Vagina (tissue), 2 donors: Measurements from ENCODE around the gene BLNK. TPM values are rescaled to one million over a fixed set of nuclear protein-coding genes. Genes with fewer than 3 reads are reported as not detected.

ENCODE experiments used
- DNase-seq, 2 donors: peaks; one replicate each; pipeline ENCODE4 v3.0.0-alpha.2; 2017; ENCODE audit errors: extremely low spot score in 2 of 2
- H3K27ac ChIP-seq: fragments of 200-600 bp; sonication (generic); one replicate; pipeline ENCODE4 v1.5.1; 2019
- H3K27me3 ChIP-seq: fragments of 200-600 bp; sonication (generic); one replicate; pipeline ENCODE4 v1.5.1; 2019
- H3K36me3 ChIP-seq, 2 donors: fragments of 200-600 bp; sonication (generic); one replicate each; pipeline ENCODE4 v1.5.1; 2017 to 2019
- H3K4me1 ChIP-seq: fragments of 200-600 bp; sonication (generic); one replicate; pipeline ENCODE4 v1.5.1; 2019
- H3K4me3 ChIP-seq, 2 donors: fragments of 200-600 bp; sonication (generic); 1 replicate in 1 of 2; 2 replicates in 1 of 2; pipeline ENCODE4 v1.5.1; 2016 to 2019
- H3K9me3 ChIP-seq: fragments of 200-600 bp; sonication (generic); one replicate; pipeline ENCODE4 v1.5.1; 2019
- CTCF ChIP-seq, 3 experiments: fragments of 450-650 bp in 2 of 3; fragments of 200-600 bp in 1 of 3; sonication (generic) in 1 of 3; IDR thresholded peaks; one replicate each; pipeline ENCODE4 v1.5.1; 2017 to 2019; ENCODE audit warnings: antibody characterized with exemption in 3 of 3, mild to moderate bottlenecking in 2 of 3, moderate library complexity in 2 of 3
- POLR2A ChIP-seq, 2 donors: fragments of 450-650 bp; IDR thresholded peaks; one replicate each; pipeline ENCODE4 v1.6.1; 2017; ENCODE audit warnings: antibody characterized with exemption in 2 of 2, mild to moderate bottlenecking in 2 of 2, moderate library complexity in 2 of 2
- POLR2AphosphoS5 ChIP-seq, 2 donors: sonication (generic); formaldehyde crosslinking; IDR thresholded peaks; one replicate each; pipeline ENCODE4 v1.9.0; 2017; ENCODE audit warnings: antibody characterized with exemption in 2 of 2, mild to moderate bottlenecking in 2 of 2, low read depth in 1 of 2; ENCODE audit not compliant: insufficient read depth in 1 of 2
- intact Hi-C: fragments of 100-400 bp; cut with DNase I; formaldehyde crosslinking; loops from one replicate; pipeline ENCODE4 v1.15.1; 2023
- total RNA-seq: library from RNA; depleted of rRNA; stranded (reverse); fragments of >200 nt; gene quantifications from one replicate; pipeline ENCODE4 v1.2.3, GENCODE V29; 2016

BLNK gene
- total RNA-seq, 1 donor from 2014 or later: 8.8 TPM

GRCh38 chr10:96252730-96253129 is 18.6 kb downstream of the BLNK start:
- Histone ChIP-seq H3K36me3 (no peaks in the 10 kb centered on the region), H3K4me1 (no peaks in the 10 kb centered on the region), H3K9me3 (no peaks in the 10 kb centered on the region), H3K27me3 (no peaks in the 10 kb centered on the region), H3K27ac (no peak overlapping the region), H3K4me3 (no peak overlapping the region)
- peak in 1 of 2 donors; percentile 25 for DNase-seq
- intact Hi-C loops: no loop called here
- TF ChIP-seq POLR2AphosphoS5 (IDR thresholded peaks at IDR 0.05; ENCODE audit: insufficient read depth in 1 of 2, low read depth in 1 of 2): no peak
- TF ChIP-seq POLR2A (IDR thresholded peaks at IDR 0.05): no peak
- no peak for TF ChIP-seq CTCF (IDR thresholded peaks at IDR 0.05)

- no peak overlapping the region for H3K27ac ChIP-seq
- intact Hi-C loops: no loop called here
- no peaks in the 10 kb centered on the region for H3K27me3 ChIP-seq
- H3K36me3 ChIP-seq: no peaks in the 10 kb centered on the region
- no peak for DNase-seq
- no peak overlapping the region for H3K4me3 ChIP-seq
- no peaks in the 10 kb centered on the region for H3K9me3 ChIP-seq
- TF ChIP-seq POLR2A (IDR thresholded peaks at IDR 0.05): no peak
- TF ChIP-seq CTCF (IDR thresholded peaks at IDR 0.05): no peak
- TF ChIP-seq POLR2AphosphoS5 (IDR thresholded peaks at IDR 0.05; ENCODE audit: insufficient read depth in 1 of 2, low read depth in 1 of 2): no peak
- H3K4me1 ChIP-seq: no peaks in the 10 kb centered on the region
These were observed 21.0 kb downstream of the BLNK start for GRCh38 chr10:96250349-96250748.

GRCh38 chr10:96249264-96249663 is 22.1 kb downstream of the BLNK start:
- Histone ChIP-seq H3K4me1 (no peaks in the 10 kb centered on the region), H3K4me3 (no peak overlapping the region), H3K27ac (no peak overlapping the region), H3K9me3 (no peaks in the 10 kb centered on the region), H3K27me3 (no peaks in the 10 kb centered on the region), H3K36me3 (no peaks in the 10 kb centered on the region)
- no peak for TF ChIP-seq POLR2A (IDR thresholded peaks at IDR 0.05)
- no peak for TF ChIP-seq CTCF (IDR thresholded peaks at IDR 0.05)
- no peak for TF ChIP-seq POLR2AphosphoS5 (IDR thresholded peaks at IDR 0.05; ENCODE audit: insufficient read depth in 1 of 2, low read depth in 1 of 2)
- intact Hi-C loops: no loop called here
- DNase-seq: no peak

GRCh38 chr10:96244354-96244753 is 27.0 kb downstream of the BLNK start:
- no peaks in the 10 kb centered on the region for H3K27me3 ChIP-seq
- H3K27ac ChIP-seq: no peak overlapping the region
- no peaks in the 10 kb centered on the region for H3K9me3 ChIP-seq
- H3K4me1 ChIP-seq: no peaks in the 10 kb centered on the region
- peak in 1 of 2 donors; percentile 22 for DNase-seq
- no peak overlapping the region for H3K4me3 ChIP-seq
- TF ChIP-seq POLR2A (IDR thresholded peaks at IDR 0.05): no peak
- no peak for TF ChIP-seq CTCF (IDR thresholded peaks at IDR 0.05)
- TF ChIP-seq POLR2AphosphoS5 (IDR thresholded peaks at IDR 0.05; ENCODE audit: insufficient read depth in 1 of 2, low read depth in 1 of 2): no peak
- no peaks in the 10 kb centered on the region for H3K36me3 ChIP-seq
- intact Hi-C loops: no loop called here

- intact Hi-C loops: no loop called here
- no peaks in the 10 kb centered on the region for H3K27me3 ChIP-seq
These were observed 28.1 kb downstream of the BLNK start for GRCh38 chr10:96243296-96243695.

More at GRCh38 chr10:96243296-96243695, 28.1 kb downstream of the BLNK start:
- no peak overlapping the region for H3K27ac ChIP-seq
- TF ChIP-seq POLR2A (IDR thresholded peaks at IDR 0.05) (no peak), CTCF (IDR thresholded peaks at IDR 0.05) (no peak), POLR2AphosphoS5 (IDR thresholded peaks at IDR 0.05; ENCODE audit: insufficient read depth in 1 of 2, low read depth in 1 of 2) (no peak)
- no peak overlapping the region for H3K4me3 ChIP-seq
- no peaks in the 10 kb centered on the region for H3K4me1 ChIP-seq
- no peaks in the 10 kb centered on the region for H3K9me3 ChIP-seq
- no peaks in the 10 kb centered on the region for H3K36me3 ChIP-seq
- no peak for DNase-seq
